G401.6 (cell line): ENCODE data around the gene ORAI2.
A peak's percentile ranks its signal among the peaks of the same experiment; 100 is the strongest.
"Not testable (repeated sequence)": the region's sequence is repeated elsewhere in the genome, so short reads cannot be mapped to it uniquely, and the experiment has no call there.

Experiments used
- FAIRE-seq: peaks from 2 replicates; lab custom pipeline; 2012; peaks lifted over from hg19 to GRCh38; lab: Jason Lieb, UNC

Gene ORAI2

GRCh38 chr7:102433219-102434038, at the start of gene ORAI2:
TSS of gene ORAI2 (plus strand) at chr7:102433575. CDS start at chr7:102438957, 5,382 bp downstream.
- FAIRE-seq = no peak

GRCh38 chr7:102387064-102387463, 46.3 kb upstream of the ORAI2 start:
- no peak for FAIRE-seq

- no peak for FAIRE-seq
Measured at GRCh38 chr7:102389810-102390209, 43.6 kb upstream of the ORAI2 start.

- FAIRE-seq = no peak
Measured at GRCh38 chr7:102390697-102391484, 42.5 kb upstream of the ORAI2 start.

- no peak for FAIRE-seq
Measured at GRCh38 chr7:102392330-102392729, 41.0 kb upstream of the ORAI2 start.

GRCh38 chr7:102393467-102393866, 39.9 kb upstream of the ORAI2 start:
- no peak for FAIRE-seq

GRCh38 chr7:102395592-102395872, 37.8 kb upstream of the ORAI2 start:
- FAIRE-seq = no peak

- peak; percentile 79 for FAIRE-seq
Measured at GRCh38 chr7:102395873-102396709, 37.3 kb upstream of the ORAI2 start, which contains the start of gene PRKRIP1. TSS of gene PRKRIP1 (plus strand) at chr7:102396363. CDS start at chr7:102396412, 49 bp downstream.

GRCh38 chr7:102396710-102397019, 36.7 kb upstream of the ORAI2 start:
- FAIRE-seq = no peak

- FAIRE-seq = no peak
Measured at GRCh38 chr7:102398543-102398942, 34.8 kb upstream of the ORAI2 start.

- FAIRE-seq = no peak
Measured at GRCh38 chr7:102400360-102400759, 33.0 kb upstream of the ORAI2 start.

GRCh38 chr7:102403563-102403962, 29.8 kb upstream of the ORAI2 start:
- FAIRE-seq = no peak

- FAIRE-seq = no peak
Measured at GRCh38 chr7:102404005-102404861, 29.1 kb upstream of the ORAI2 start.

GRCh38 chr7:102404862-102405188, 28.6 kb upstream of the ORAI2 start:
- FAIRE-seq = not testable (repeated sequence)

GRCh38 chr7:102407910-102408309, 25.5 kb upstream of the ORAI2 start:
- no peak for FAIRE-seq

GRCh38 chr7:102408530-102408929, 24.8 kb upstream of the ORAI2 start:
- FAIRE-seq = not testable (repeated sequence)

GRCh38 chr7:102409340-102409739, 24.0 kb upstream of the ORAI2 start:
- no peak for FAIRE-seq

- FAIRE-seq = no peak
Measured at GRCh38 chr7:102410123-102410522, 23.3 kb upstream of the ORAI2 start.

GRCh38 chr7:102410918-102411317, 22.5 kb upstream of the ORAI2 start:
- no peak for FAIRE-seq

GRCh38 chr7:102412548-102412947, 20.8 kb upstream of the ORAI2 start:
- FAIRE-seq = peak; percentile 40

- FAIRE-seq = no peak
Measured at GRCh38 chr7:102413091-102413490, 20.3 kb upstream of the ORAI2 start.

GRCh38 chr7:102413611-102414010, 19.8 kb upstream of the ORAI2 start:
- no peak for FAIRE-seq
